ENCODE data around the gene KIF26B.

DNA sequence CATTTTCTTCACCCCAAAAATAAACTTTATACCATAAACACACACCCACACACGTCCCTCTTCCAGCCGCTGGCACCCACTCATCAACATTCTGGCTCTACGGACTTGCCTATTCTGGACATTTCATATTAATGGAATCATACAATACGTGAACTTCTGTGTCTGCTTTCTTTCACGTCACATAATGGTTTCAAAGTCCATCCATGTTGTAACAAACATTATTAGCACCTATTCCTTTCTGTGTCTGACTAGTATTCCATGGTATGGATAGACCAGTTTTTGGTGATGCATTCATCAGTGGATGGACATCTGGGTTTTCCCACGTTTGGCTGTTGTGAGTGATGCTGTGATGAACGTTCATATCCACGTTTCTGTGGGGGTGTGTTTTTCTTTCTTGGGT lies 323.2 kb downstream of the KIF26B start:
- TF ChIP-seq, protein P1, sequence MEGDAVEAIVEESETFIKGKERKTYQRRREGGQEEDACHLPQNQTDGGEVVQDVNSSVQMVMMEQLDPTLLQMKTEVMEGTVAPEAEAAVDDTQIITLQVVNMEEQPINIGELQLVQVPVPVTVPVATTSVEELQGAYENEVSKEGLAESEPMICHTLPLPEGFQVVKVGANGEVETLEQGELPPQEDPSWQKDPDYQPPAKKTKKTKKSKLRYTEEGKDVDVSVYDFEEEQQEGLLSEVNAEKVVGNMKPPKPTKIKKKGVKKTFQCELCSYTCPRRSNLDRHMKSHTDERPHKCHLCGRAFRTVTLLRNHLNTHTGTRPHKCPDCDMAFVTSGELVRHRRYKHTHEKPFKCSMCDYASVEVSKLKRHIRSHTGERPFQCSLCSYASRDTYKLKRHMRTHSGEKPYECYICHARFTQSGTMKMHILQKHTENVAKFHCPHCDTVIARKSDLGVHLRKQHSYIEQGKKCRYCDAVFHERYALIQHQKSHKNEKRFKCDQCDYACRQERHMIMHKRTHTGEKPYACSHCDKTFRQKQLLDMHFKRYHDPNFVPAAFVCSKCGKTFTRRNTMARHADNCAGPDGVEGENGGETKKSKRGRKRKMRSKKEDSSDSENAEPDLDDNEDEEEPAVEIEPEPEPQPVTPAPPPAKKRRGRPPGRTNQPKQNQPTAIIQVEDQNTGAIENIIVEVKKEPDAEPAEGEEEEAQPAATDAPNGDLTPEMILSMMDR (optimal IDR thresholded peaks at IDR 0.05 in 1 of 3, IDR thresholded peaks at IDR 0.05 in 1 of 3, conservative IDR thresholded peaks at IDR 0.05 in 1 of 3; ENCODE audit: extremely low read depth in 1 of 3, insufficient read depth in 2 of 3, low read length in 3 of 3): no peak
- no peak for TF ChIP-seq EZH2 (IDR thresholded peaks at IDR 0.05; ENCODE audit: low read length)
